Measurements from ENCODE around the gene FGFR3. TPM values are rescaled to one million over a fixed set of nuclear protein-coding genes. Genes with fewer than 3 reads are reported as not detected.

Gene FGFR3
- total RNA-seq, 6 donors from 2014 or later = 18.5 to 92.2 (median 24.4) TPM

GRCh38 chr4:1751155-1751918 lies 41.8 kb upstream of the FGFR3 start:
- no peak overlapping the region for H3K4me3 ChIP-seq
- no peaks in the 10 kb centered on the region for H3K27me3 ChIP-seq
- peak overlapping the region in 3 of 4 donors; percentile 24 to 84 (median 69) for H3K27ac ChIP-seq
- no peaks in the 10 kb centered on the region for H3K9me3 ChIP-seq
- DNase-seq = peak in 1 of 2 donors; percentile 83
- H3K4me1 ChIP-seq = peaks cover 17 to 42% (median 33%) of the 10 kb centered on the region in 4 donors
- TF ChIP-seq POLR2AphosphoS5 (IDR thresholded peaks at IDR 0.05) = no peak
- no peak for TF ChIP-seq POLR2A (IDR thresholded peaks at IDR 0.05)
- WGBS, 2 donors = 89 to 91% methylated on average over 12 to 14 of the region's 31 CpGs
- no peaks in the 10 kb centered on the region for H3K36me3 ChIP-seq
- no peak for ATAC-seq (ENCODE audit: low FRiP score in 2 of 2)

- no peaks in the 10 kb centered on the region for H3K27me3 ChIP-seq
- H3K4me1 ChIP-seq = peaks cover 17 to 41% (median 34%) of the 10 kb centered on the region in 4 donors
- H3K36me3 ChIP-seq = no peaks in the 10 kb centered on the region
- no peaks in the 10 kb centered on the region for H3K9me3 ChIP-seq
- peak in 1 of 2 donors; percentile 35 for TF ChIP-seq POLR2AphosphoS5 (IDR thresholded peaks at IDR 0.05)
- TF ChIP-seq EP300 (IDR thresholded peaks at IDR 0.05) = peak in 1 of 4 donors; percentile 5
- no peak for TF ChIP-seq CTCF (IDR thresholded peaks at IDR 0.05)
- ATAC-seq (ENCODE audit: low FRiP score in 2 of 2) (peak; percentile 8 to 52), DNase-seq (peak; percentile 78 to 80)
- H3K27ac ChIP-seq = peak overlapping the region; percentile 24 to 84 (median 58)
- WGBS, 2 donors = 60% methylated on average over 1 to 3 of the region's 8 CpGs
- peak overlapping the region in 1 of 4 donors; percentile 20 for H3K4me3 ChIP-seq
Measured at GRCh38 chr4:1751919-1752283, 41.2 kb upstream of the FGFR3 start.

GRCh38 chr4:1752284-1753041 lies 40.6 kb upstream of the FGFR3 start:
- peak overlapping the region in 3 of 4 donors; percentile 48 to 84 (median 69) for H3K27ac ChIP-seq
- ATAC-seq (ENCODE audit: low FRiP score in 2 of 2) = peak; percentile 12 to 34

GRCh38 chr4:1753294-1753696 lies 39.8 kb upstream of the FGFR3 start:
- DNase-seq (peak in 1 of 2 donors; percentile 78), ATAC-seq (ENCODE audit: low FRiP score in 2 of 2) (no peak)
- 64 to 93% methylated on average over 3 to 8 of the region's 10 CpGs for WGBS, 2 donors
- Histone ChIP-seq H3K4me1 (peaks cover 17 to 41% (median 34%) of the 10 kb centered on the region in 4 donors), H3K36me3 (no peaks in the 10 kb centered on the region), H3K27ac (peak overlapping the region in 3 of 4 donors; percentile 48 to 84 (median 69)), H3K27me3 (no peaks in the 10 kb centered on the region), H3K9me3 (no peaks in the 10 kb centered on the region), H3K4me3 (no peak overlapping the region)
- TF ChIP-seq POLR2AphosphoS5 (IDR thresholded peaks at IDR 0.05) (no peak), EP300 (IDR thresholded peaks at IDR 0.05) (no peak), POLR2A (IDR thresholded peaks at IDR 0.05) (no peak)

More at GRCh38 chr4:1752284-1753041, 40.6 kb upstream of the FGFR3 start:
- H3K36me3 ChIP-seq = no peaks in the 10 kb centered on the region
- peaks cover 17 to 41% (median 34%) of the 10 kb centered on the region in 4 donors for H3K4me1 ChIP-seq
- H3K9me3 ChIP-seq = no peaks in the 10 kb centered on the region
- TF ChIP-seq EP300 (IDR thresholded peaks at IDR 0.05) (no peak), POLR2AphosphoS5 (IDR thresholded peaks at IDR 0.05) (no peak), CTCF (IDR thresholded peaks at IDR 0.05) (peak in 2 of 6 experiments; percentile 17 to 31), POLR2A (IDR thresholded peaks at IDR 0.05) (peak in 1 of 4 donors; percentile 40)
- DNase-seq = peak; percentile 69 to 86
- no peaks in the 10 kb centered on the region for H3K27me3 ChIP-seq
- 31 to 43% methylated on average over 13 to 23 of the region's 35 CpGs for WGBS, 2 donors
- H3K4me3 ChIP-seq = peak overlapping the region in 2 of 4 donors; percentile 20 to 21

GRCh38 chr4:1753697-1754311 lies 39.3 kb upstream of the FGFR3 start:
- Histone ChIP-seq H3K4me1 (peaks cover 17 to 35% (median 29%) of the 10 kb centered on the region in 4 donors), H3K27ac (peak overlapping the region in 3 of 4 donors; percentile 48 to 84 (median 69)), H3K4me3 (no peak overlapping the region), H3K9me3 (no peaks in the 10 kb centered on the region), H3K27me3 (no peaks in the 10 kb centered on the region), H3K36me3 (no peaks in the 10 kb centered on the region)
- TF ChIP-seq POLR2AphosphoS5 (IDR thresholded peaks at IDR 0.05) = no peak
- TF ChIP-seq POLR2A (IDR thresholded peaks at IDR 0.05) = no peak
- TF ChIP-seq EP300 (IDR thresholded peaks at IDR 0.05) = no peak
- TF ChIP-seq CTCF (IDR thresholded peaks at IDR 0.05) = no peak
- WGBS, 2 donors = 93 to 94% methylated on average over 3 to 15 of the region's 15 CpGs
- no peak for ATAC-seq (ENCODE audit: low FRiP score in 2 of 2)
- peak in 1 of 2 donors; percentile 81 for DNase-seq

Data from upper lobe of left lung (tissue), 6 donors.